ENCODE results near the gene GNAO1. TPM values are rescaled to one million over a fixed set of nuclear protein-coding genes. Genes with fewer than 3 reads are reported as not detected.

The GNAO1 gene
- total and polyA plus RNA-seq, 2 of the 13 experiments (the other 11 are each of a cell fraction or from before 2014, with no cell fraction given) = not detected

DNA sequence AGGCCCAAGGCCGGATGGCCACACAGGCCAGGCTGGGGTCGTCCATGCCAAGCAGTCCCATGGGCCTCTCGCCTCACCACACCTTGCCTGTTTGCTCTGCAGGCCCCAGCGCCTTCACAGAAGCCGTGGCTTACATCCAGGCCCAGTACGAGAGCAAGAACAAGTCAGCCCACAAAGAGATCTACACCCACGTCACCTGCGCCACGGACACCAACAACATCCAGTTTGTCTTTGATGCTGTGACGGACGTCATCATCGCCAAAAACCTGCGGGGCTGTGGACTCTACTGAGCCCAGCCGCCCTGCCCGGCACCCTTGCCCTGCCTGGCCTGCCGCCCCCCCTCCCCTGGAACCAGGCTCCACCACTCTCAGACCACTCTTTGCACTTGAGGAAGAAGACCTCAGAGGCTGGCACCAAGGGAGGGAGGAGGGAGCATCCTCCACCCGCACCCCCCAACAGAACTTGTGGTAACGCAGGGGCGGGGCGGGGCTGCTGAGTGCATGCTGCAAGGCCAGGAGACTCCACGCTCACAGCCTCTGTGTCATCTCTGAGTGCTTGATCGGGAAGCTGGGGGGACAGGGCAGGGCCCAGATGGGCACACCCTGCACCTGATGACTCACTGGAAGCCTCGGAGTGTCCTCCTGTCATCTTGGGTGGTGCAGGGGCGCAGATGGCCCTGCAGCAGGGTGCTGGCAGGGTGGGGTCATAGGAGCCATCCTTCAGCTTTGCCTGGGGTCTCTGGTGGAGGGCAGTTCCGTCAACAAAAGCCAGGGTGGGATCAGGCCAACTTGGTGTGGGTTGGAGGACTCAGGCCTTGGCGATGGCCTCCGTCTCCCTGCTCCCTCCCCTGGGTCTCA, 152.6 kb downstream of the GNAO1 start:
- ChIA-PET POLR2A (no interaction called here), CTCF (ENCODE audit: low intra/inter-chr PET ratio, low total read pairs) (no interaction called here)
- WGBS (ENCODE audit: low lambda C conversion rate) = 33% methylated on average over 12 of the region's 27 CpGs
- in situ Hi-C loops (cut with HindIII; ENCODE audit: extremely low pct_ligation_motif_present, low pct_unique_long_range_greater_than_20kb) = no loop called here
- intact Hi-C loops (cut with micrococcal nuclease; ENCODE audit: unreplicated experiment) = no loop called here
- H2AFZ ChIP-seq (ENCODE audit: low read length) = no peak overlapping the region
- H3K4me2 ChIP-seq (ENCODE audit: low read depth, low read length) = no peak overlapping the region
- H3K27ac ChIP-seq (ENCODE audit: extremely low read length, insufficient read depth, low read length) = no peak overlapping the region
- H4K20me1 ChIP-seq (ENCODE audit: insufficient read depth, low read length) = no peaks in the 10 kb centered on the region
- no peak for FAIRE-seq
- H3K9ac ChIP-seq (ENCODE audit: insufficient read depth, low read depth, low read length) = no peak overlapping the region
- TF ChIP-seq, protein P1, sequence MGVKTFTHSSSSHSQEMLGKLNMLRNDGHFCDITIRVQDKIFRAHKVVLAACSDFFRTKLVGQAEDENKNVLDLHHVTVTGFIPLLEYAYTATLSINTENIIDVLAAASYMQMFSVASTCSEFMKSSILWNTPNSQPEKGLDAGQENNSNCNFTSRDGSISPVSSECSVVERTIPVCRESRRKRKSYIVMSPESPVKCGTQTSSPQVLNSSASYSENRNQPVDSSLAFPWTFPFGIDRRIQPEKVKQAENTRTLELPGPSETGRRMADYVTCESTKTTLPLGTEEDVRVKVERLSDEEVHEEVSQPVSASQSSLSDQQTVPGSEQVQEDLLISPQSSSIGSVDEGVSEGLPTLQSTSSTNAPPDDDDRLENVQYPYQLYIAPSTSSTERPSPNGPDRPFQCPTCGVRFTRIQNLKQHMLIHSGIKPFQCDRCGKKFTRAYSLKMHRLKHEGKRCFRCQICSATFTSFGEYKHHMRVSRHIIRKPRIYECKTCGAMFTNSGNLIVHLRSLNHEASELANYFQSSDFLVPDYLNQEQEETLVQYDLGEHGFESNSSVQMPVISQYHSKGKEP (CRISPR knock-in tag; IDR thresholded peaks at IDR 0.05) = no peak
- TF ChIP-seq ZKSCAN1 (IDR thresholded peaks at IDR 0.05; ENCODE audit: low read length) (no peak), FOSL1 (CRISPR knock-in tag; IDR thresholded peaks at IDR 0.05; ENCODE audit: borderline replicate concordance) (no peak), TBL1XR1 (IDR thresholded peaks at IDR 0.05; ENCODE audit: borderline replicate concordance, low read length, partially characterized antibody) (no peak), EHMT2 (IDR thresholded peaks at IDR 0.05; ENCODE audit: borderline replicate concordance, low read depth, low read length) (no peak), NPAS2 (CRISPR knock-in tag; IDR thresholded peaks at IDR 0.05; ENCODE audit: borderline replicate concordance) (no peak), ZSCAN22 (CRISPR knock-in tag; IDR thresholded peaks at IDR 0.05) (no peak), KAT7 (CRISPR knock-in tag; IDR thresholded peaks at IDR 0.05; ENCODE audit: borderline replicate concordance) (no peak), ZBTB7A (CRISPR knock-in tag; IDR thresholded peaks at IDR 0.05) (no peak), ZNF841 (CRISPR knock-in tag; IDR thresholded peaks at IDR 0.05; ENCODE audit: borderline replicate concordance) (no peak), ZNF44 (CRISPR knock-in tag; IDR thresholded peaks at IDR 0.05) (no peak), ZSCAN31 (CRISPR knock-in tag; IDR thresholded peaks at IDR 0.05; ENCODE audit: low read depth) (no peak), MED8 (CRISPR knock-in tag; IDR thresholded peaks at IDR 0.05; ENCODE audit: insufficient replicate concordance) (no peak)
- TF ChIP-seq, protein P2, sequence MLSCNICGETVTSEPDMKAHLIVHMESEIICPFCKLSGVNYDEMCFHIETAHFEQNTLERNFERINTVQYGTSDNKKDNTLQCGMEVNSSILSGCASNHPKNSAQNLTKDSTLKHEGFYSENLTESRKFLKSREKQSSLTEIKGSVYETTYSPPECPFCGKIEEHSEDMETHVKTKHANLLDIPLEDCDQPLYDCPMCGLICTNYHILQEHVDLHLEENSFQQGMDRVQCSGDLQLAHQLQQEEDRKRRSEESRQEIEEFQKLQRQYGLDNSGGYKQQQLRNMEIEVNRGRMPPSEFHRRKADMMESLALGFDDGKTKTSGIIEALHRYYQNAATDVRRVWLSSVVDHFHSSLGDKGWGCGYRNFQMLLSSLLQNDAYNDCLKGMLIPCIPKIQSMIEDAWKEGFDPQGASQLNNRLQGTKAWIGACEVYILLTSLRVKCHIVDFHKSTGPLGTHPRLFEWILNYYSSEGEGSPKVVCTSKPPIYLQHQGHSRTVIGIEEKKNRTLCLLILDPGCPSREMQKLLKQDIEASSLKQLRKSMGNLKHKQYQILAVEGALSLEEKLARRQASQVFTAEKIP (CRISPR knock-in tag; IDR thresholded peaks at IDR 0.05; ENCODE audit: borderline replicate concordance) = no peak
- TF ChIP-seq, protein P3, sequence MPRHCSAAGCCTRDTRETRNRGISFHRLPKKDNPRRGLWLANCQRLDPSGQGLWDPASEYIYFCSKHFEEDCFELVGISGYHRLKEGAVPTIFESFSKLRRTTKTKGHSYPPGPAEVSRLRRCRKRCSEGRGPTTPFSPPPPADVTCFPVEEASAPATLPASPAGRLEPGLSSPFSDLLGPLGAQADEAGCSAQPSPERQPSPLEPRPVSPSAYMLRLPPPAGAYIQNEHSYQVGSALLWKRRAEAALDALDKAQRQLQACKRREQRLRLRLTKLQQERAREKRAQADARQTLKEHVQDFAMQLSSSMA (CRISPR knock-in tag; IDR thresholded peaks at IDR 0.05) = no peak
- TF ChIP-seq, protein P4, sequence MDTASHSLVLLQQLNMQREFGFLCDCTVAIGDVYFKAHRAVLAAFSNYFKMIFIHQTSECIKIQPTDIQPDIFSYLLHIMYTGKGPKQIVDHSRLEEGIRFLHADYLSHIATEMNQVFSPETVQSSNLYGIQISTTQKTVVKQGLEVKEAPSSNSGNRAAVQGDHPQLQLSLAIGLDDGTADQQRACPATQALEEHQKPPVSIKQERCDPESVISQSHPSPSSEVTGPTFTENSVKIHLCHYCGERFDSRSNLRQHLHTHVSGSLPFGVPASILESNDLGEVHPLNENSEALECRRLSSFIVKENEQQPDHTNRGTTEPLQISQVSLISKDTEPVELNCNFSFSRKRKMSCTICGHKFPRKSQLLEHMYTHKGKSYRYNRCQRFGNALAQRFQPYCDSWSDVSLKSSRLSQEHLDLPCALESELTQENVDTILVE (CRISPR knock-in tag; IDR thresholded peaks at IDR 0.05) = no peak
- TF ChIP-seq, protein P5, sequence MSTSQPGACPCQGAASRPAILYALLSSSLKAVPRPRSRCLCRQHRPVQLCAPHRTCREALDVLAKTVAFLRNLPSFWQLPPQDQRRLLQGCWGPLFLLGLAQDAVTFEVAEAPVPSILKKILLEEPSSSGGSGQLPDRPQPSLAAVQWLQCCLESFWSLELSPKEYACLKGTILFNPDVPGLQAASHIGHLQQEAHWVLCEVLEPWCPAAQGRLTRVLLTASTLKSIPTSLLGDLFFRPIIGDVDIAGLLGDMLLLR (CRISPR knock-in tag; IDR thresholded peaks at IDR 0.05) = no peak
- no peak for ATAC-seq
- no peaks in the 10 kb centered on the region for H3K79me2 ChIP-seq (ENCODE audit: insufficient read depth, low read length)
- no TSS peak for BruUV-seq (replicated peaks)
- H3K27me3 ChIP-seq (ENCODE audit: control insufficient read depth in 1 of 2, insufficient read depth in 2 of 2, low read length in 2 of 2) = peaks cover 13 to 54% of the 10 kb centered on the region in 2 experiments; a peak in 3 of 5 replicates
- peaks cover 20% of the 10 kb centered on the region for H3K4me1 ChIP-seq (ENCODE audit: insufficient read depth, low read length)
- no peak overlapping the region for H3K4me3 ChIP-seq (replicated peaks in 1 of 3; ENCODE audit: insufficient read depth in 1 of 3, low read depth in 2 of 3, low read length in 3 of 3)
- no peaks in the 10 kb centered on the region for H3K36me3 ChIP-seq (replicated peaks in 1 of 2; ENCODE audit: control insufficient read depth in 1 of 2, insufficient read depth in 2 of 2, low read length in 2 of 2)
- H3K9me3 ChIP-seq (ENCODE audit: low read length) = no peaks in the 10 kb centered on the region
- no peak for DNase-seq (ENCODE audit: low spot score)

Measured in HepG2 (cell line).